HepG2 (cell line): ENCODE data around the gene CST3. TPM values are rescaled to one million over a fixed set of nuclear protein-coding genes. Genes with fewer than 3 reads are reported as not detected.
A peak's percentile ranks its signal among the peaks of the same experiment; 100 is the strongest.

Experiments used
- ATAC-seq: fragments of 200-7000 bp; cut with Tn5 transposase; 3 replicates; pipeline ENCODE4 v1.9.1; 2020; ENCODE audit warnings: mild to moderate bottlenecking, moderate library complexity
- BruUV-seq: library from RNA; stranded (reverse); fragments of 400-500 nt; replicated peaks from 2 replicates; lab custom pipeline; 2021; lab: Mats Ljungman, UMichigan
- CTCF ChIA-PET: fragments of 300-600 bp; formaldehyde crosslinking; extraction: SDS; loops from one replicate; lab custom pipeline; 2021; ENCODE audit warnings: low total read pairs, inconsistent platforms, low intra/inter-chr PET ratio; lab: Yijun Ruan, JAX
- POLR2A ChIA-PET: fragments of 350-600 bp; sonication (Branson Sonifier 250); formaldehyde crosslinking; loops from one replicate; lab custom pipeline; 2020; ENCODE audit warnings: antibody characterized with exemption, inconsistent platforms; lab: Yijun Ruan, JAX
- DNase-seq: peaks from one replicate; pipeline ENCODE4 v3.0.0-alpha.2; 2015; ENCODE audit warnings: low spot score
- FAIRE-seq: peaks from 3 replicates; lab custom pipeline; 2011; peaks lifted over from hg19 to GRCh38; lab: Jason Lieb, UNC
- H2AFZ ChIP-seq: one replicate; pipeline ENCODE4 v1.6.1; 2011; ENCODE audit warnings: low read length, inconsistent platforms
- H3K27ac ChIP-seq: fragments of 300-600 bp; 3 replicates; pipeline ENCODE4 v1.8.0; 2011; ENCODE audit warnings: mixed run types, mild to moderate bottlenecking, mixed read lengths, low read length, inconsistent platforms; ENCODE audit not compliant: insufficient read depth; ENCODE audit errors: extremely low read length
- H3K27me3 ChIP-seq, 2 experiments: fragments of 200-600 bp in 1 of 2; 2 replicates in 1 of 2; 3 replicates in 1 of 2; pipeline versions ENCODE4 v1.6.0 to v1.8.0; 2011; ENCODE audit warnings: low read length in 2 of 2, mild to moderate bottlenecking in 2 of 2, moderate library complexity in 2 of 2, inconsistent platforms in 1 of 2; ENCODE audit not compliant: insufficient read depth in 2 of 2, control insufficient read depth in 1 of 2
- H3K36me3 ChIP-seq, 2 experiments: fragments of 200-600 bp in 1 of 2; replicated peaks in 1 of 2; 2 replicates in 1 of 2; 3 replicates in 1 of 2; pipeline versions ENCODE4 v1.5.1 to v1.8.0; 2011; ENCODE audit warnings: low read length in 2 of 2, inconsistent platforms in 1 of 2; ENCODE audit not compliant: insufficient read depth in 2 of 2, control insufficient read depth in 1 of 2
- H3K4me1 ChIP-seq: 2 replicates; pipeline ENCODE4 v1.5.1; 2012; ENCODE audit warnings: low read length, inconsistent platforms; ENCODE audit not compliant: insufficient read depth
- H3K4me2 ChIP-seq: 2 replicates; pipeline ENCODE4 v1.6.0; 2011; ENCODE audit warnings: low read depth, low read length, inconsistent platforms
- H3K4me3 ChIP-seq, 3 experiments: fragments of 200-600 bp in 1 of 3; sonication (generic), shearing (Covaris generic) in 1 of 3; replicated peaks in 1 of 3; 2 replicates each; pipeline ENCODE4 v1.5.1; 2011 to 2016; ENCODE audit warnings: low read length in 3 of 3, inconsistent platforms in 2 of 3, low read depth in 2 of 3, mild to moderate bottlenecking in 2 of 3, control low read depth in 1 of 3, mixed read lengths in 1 of 3; ENCODE audit not compliant: insufficient read depth in 1 of 3
- H3K79me2 ChIP-seq: one replicate; pipeline ENCODE4 v1.6.1; 2011; ENCODE audit warnings: low read length, inconsistent platforms; ENCODE audit not compliant: insufficient read depth
- H3K9ac ChIP-seq: 2 replicates; pipeline ENCODE4 v1.6.0; 2011; ENCODE audit warnings: mild to moderate bottlenecking, low read depth, low read length, inconsistent platforms; ENCODE audit not compliant: insufficient read depth
- H3K9me3 ChIP-seq: 2 replicates; pipeline ENCODE4 v1.5.1; 2012; ENCODE audit warnings: mild to moderate bottlenecking, low read length
- H4K20me1 ChIP-seq: 2 replicates; pipeline ENCODE4 v1.6.0; 2011; ENCODE audit warnings: inconsistent platforms, mild to moderate bottlenecking, low read length, moderate library complexity; ENCODE audit not compliant: insufficient read depth
- ETV6 ChIP-seq: sonication (generic); formaldehyde crosslinking; conservative IDR thresholded peaks from 2 replicates; pipeline ENCODE4 v1.4.0; 2020; ENCODE audit warnings: missing genetic modification reagents
- GFI1 ChIP-seq: sonication (generic); formaldehyde crosslinking; IDR thresholded peaks from 2 replicates; pipeline ENCODE4 v1.5.0; 2020; ENCODE audit warnings: missing genetic modification reagents, mild to moderate bottlenecking, borderline replicate concordance
- POLR2A ChIP-seq, 2 experiments: IDR thresholded peaks; 2 replicates each; pipeline ENCODE4 v1.6.1; 2011; ENCODE audit warnings: low read depth in 2 of 2, low read length in 2 of 2, mild to moderate bottlenecking in 1 of 2, moderate library complexity in 1 of 2; ENCODE audit not compliant: insufficient read depth in 1 of 2
- ZNF556 ChIP-seq: sonication (generic); formaldehyde crosslinking; IDR thresholded peaks from 2 replicates; pipeline ENCODE4 v1.4.0; 2020; ENCODE audit warnings: mild to moderate bottlenecking, missing genetic modification reagents, borderline replicate concordance
- WGBS: methylation state at CpG from one replicate; pipeline ENCODE4 v1.1.6; 2017; ENCODE audit warnings: low lambda C conversion rate; 5-methylcytosine and 5-hydroxymethylcytosine counted together
- in situ Hi-C: cut with HindIII; loops from 2 replicates; pipeline ENCODE4 v1.10.0; 2017; ENCODE audit warnings: low pct_unique_long_range_greater_than_20kb; ENCODE audit not compliant: extremely low pct_ligation_motif_present
- intact Hi-C: fragments of 100-400 bp; cut with micrococcal nuclease; formaldehyde crosslinking; loops from one replicate; pipeline ENCODE4 v1.10.0; 2022; ENCODE audit not compliant: unreplicated experiment
- polyA plus RNA-seq, 8 experiments: library from polyadenylated mRNA; depleted of rRNA in 3 of 8; stranded (reverse) in 7 of 8; unstranded in 1 of 8; fragments of >200 nt; fragmentation: Illumina TruSeq in 4 of 8; extraction: Trizol in 4 of 8; gene quantifications; 2 replicates each; pipeline versions ENCODE4 v1.2.1 to v1.2.3, GENCODE V29; 2011 to 2016; ENCODE audit warnings: low read depth in 4 of 8, missing spikeins in 1 of 8, mixed read lengths in 1 of 8; ENCODE audit not compliant: insufficient read depth in 1 of 8
- total RNA-seq, 5 experiments: library from RNA; depleted of rRNA; stranded (reverse); fragments of >200 nt; fragmentation: Illumina TruSeq; extraction: Trizol; gene quantifications; 2 replicates each; pipeline ENCODE4 v1.2.3, GENCODE V29; 2016; ENCODE audit warnings: low read depth in 1 of 5
- TF ChIP-seq, protein P1 (sequence below): sonication (generic); formaldehyde crosslinking; IDR thresholded peaks from 2 replicates; pipeline ENCODE4 v1.5.1; 2020; ENCODE audit warnings: missing genetic modification reagents, mild to moderate bottlenecking, borderline replicate concordance

The CST3 gene
- total and polyA plus RNA-seq, 2 of the 13 experiments (the other 11 are each of a cell fraction or from before 2014, with no cell fraction given): 690 to 1,005 TPM

DNA sequence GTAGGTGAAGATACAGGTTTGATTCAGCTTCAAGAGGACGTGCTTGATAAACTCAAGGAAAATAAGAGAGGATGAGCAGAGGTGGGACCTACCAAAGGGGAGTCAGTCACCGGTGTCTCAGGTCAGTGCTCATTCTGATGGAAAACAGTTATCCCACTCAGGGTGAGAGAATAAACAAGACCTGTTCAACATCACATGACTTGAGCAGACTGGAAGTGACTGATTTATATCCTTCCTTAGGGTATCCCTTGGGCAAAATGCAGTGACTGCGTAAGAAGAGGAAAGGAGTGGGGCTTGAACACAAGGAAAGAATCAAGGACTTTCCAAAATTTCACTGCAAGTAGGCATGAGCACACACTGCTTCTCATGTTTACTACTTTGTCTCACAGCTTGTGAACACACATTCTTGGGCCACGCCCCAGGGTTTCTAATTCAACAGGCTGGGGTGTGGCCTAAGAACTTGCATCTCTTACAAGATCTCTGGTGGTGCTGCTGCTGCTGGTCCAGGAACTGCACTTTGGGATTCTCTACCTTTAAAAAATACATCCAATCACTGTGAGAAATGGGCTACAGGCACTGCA lies 11.6 kb downstream of the CST3 start:
- WGBS: 81% methylated on average over 4 of the region's 4 CpGs
- BruUV-seq: no TSS peak
- no peak for DNase-seq
- peaks cover 78% of the 10 kb centered on the region for H3K4me1 ChIP-seq
- no peak overlapping the region for H3K4me3 ChIP-seq
- intact Hi-C loops: loop anchor here (5.0 kb wide), 1 partner anchor 36 kb away; no protein-coding TSS in a partner anchor
- H3K4me2 ChIP-seq: no peak overlapping the region
- H4K20me1 ChIP-seq: no peaks in the 10 kb centered on the region
- no peaks in the 10 kb centered on the region for H3K79me2 ChIP-seq
- no peak overlapping the region for H3K27ac ChIP-seq
- no peaks in the 10 kb centered on the region for H3K36me3 ChIP-seq
- no peaks in the 10 kb centered on the region for H3K9me3 ChIP-seq
- TF ChIP-seq GFI1 (CRISPR knock-in tag): no peak
- TF ChIP-seq, protein P1, sequence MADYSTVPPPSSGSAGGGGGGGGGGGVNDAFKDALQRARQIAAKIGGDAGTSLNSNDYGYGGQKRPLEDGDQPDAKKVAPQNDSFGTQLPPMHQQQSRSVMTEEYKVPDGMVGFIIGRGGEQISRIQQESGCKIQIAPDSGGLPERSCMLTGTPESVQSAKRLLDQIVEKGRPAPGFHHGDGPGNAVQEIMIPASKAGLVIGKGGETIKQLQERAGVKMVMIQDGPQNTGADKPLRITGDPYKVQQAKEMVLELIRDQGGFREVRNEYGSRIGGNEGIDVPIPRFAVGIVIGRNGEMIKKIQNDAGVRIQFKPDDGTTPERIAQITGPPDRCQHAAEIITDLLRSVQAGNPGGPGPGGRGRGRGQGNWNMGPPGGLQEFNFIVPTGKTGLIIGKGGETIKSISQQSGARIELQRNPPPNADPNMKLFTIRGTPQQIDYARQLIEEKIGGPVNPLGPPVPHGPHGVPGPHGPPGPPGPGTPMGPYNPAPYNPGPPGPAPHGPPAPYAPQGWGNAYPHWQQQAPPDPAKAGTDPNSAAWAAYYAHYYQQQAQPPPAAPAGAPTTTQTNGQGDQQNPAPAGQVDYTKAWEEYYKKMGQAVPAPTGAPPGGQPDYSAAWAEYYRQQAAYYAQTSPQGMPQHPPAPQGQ: no peak
- TF ChIP-seq ETV6 (CRISPR knock-in tag): no peak
- 0 out of 2 replicates have a peak, but pooled peaks have one; percentile 27 for TF ChIP-seq ZNF556 (CRISPR knock-in tag)
- peak in 1 of 2 experiments; percentile 27; a peak in 1 of 4 replicates for TF ChIP-seq POLR2A (IDR thresholded peaks at IDR 0.05; ENCODE audit: insufficient read depth in 1 of 2, low read depth in 2 of 2, low read length in 2 of 2)
- TF ChIP-seq, all 625 proteins: peak for 2
- ATAC-seq (no peak), FAIRE-seq (no peak)
- no peak overlapping the region for H3K9ac ChIP-seq
- POLR2A ChIA-PET: interaction anchor here (1.1 to 2.6 kb wide), 5 partner anchors 13 to 41 kb away, joined by 6 to 17 read pairs (median 7); no protein-coding TSS in a partner anchor
- CTCF ChIA-PET: no interaction called here
- no peaks in the 10 kb centered on the region for H3K27me3 ChIP-seq
- in situ Hi-C loops: no loop called here
- no peak overlapping the region for H2AFZ ChIP-seq
